Activated naive CD8-positive, alpha-beta T cell (primary cell): ENCODE measurements around the gene GRIN1.
"Not testable (repeated sequence)": the region's sequence is repeated elsewhere in the genome, so short reads cannot be mapped to it uniquely, and the experiment has no call there.

Source experiments
- H3K27ac Mint-ChIP-seq: one replicate; pipeline ENCODE4 v1.8.0; 2021; ENCODE audit warnings: mixed read lengths
- H3K27me3 Mint-ChIP-seq: one replicate; pipeline ENCODE4 v1.8.0; 2021; ENCODE audit warnings: mixed read lengths
- H3K36me3 Mint-ChIP-seq: one replicate; pipeline ENCODE4 v1.8.0; 2021; ENCODE audit warnings: mixed read lengths
- H3K4me1 Mint-ChIP-seq: one replicate; pipeline ENCODE4 v1.8.0; 2021; ENCODE audit warnings: low read depth, mixed read lengths
- H3K4me3 Mint-ChIP-seq: one replicate; pipeline ENCODE4 v1.8.0; 2021; ENCODE audit warnings: mild to moderate bottlenecking, mixed read lengths
- H3K9me3 Mint-ChIP-seq: one replicate; pipeline ENCODE4 v1.8.0; 2021; ENCODE audit warnings: low read depth, mixed read lengths

The GRIN1 gene

GRCh38 chr9:137118092-137118603 lies 20.8 kb upstream of the GRIN1 start:
- not testable (repeated sequence) for H3K4me1 Mint-ChIP-seq, H3K27me3 Mint-ChIP-seq, H3K4me3 Mint-ChIP-seq, H3K36me3 Mint-ChIP-seq, H3K27ac Mint-ChIP-seq, H3K9me3 Mint-ChIP-seq

GRCh38 chr9:137121927-137122795 lies 16.8 kb upstream of the GRIN1 start:
- not testable (repeated sequence) for H3K36me3 Mint-ChIP-seq, H3K27ac Mint-ChIP-seq, H3K9me3 Mint-ChIP-seq, H3K27me3 Mint-ChIP-seq, H3K4me3 Mint-ChIP-seq
- peaks cover 20% of the 10 kb centered on the region for H3K4me1 Mint-ChIP-seq

GRCh38 chr9:137122796-137123467 lies 16.0 kb upstream of the GRIN1 start:
- not testable (repeated sequence) for H3K9me3 Mint-ChIP-seq, H3K4me3 Mint-ChIP-seq, H3K36me3 Mint-ChIP-seq, H3K27ac Mint-ChIP-seq, H3K27me3 Mint-ChIP-seq
- peaks cover 27% of the 10 kb centered on the region for H3K4me1 Mint-ChIP-seq

- Mint-ChIP-seq H3K4me1 (peaks cover 32% of the 10 kb centered on the region), H3K27ac (no peak overlapping the region), H3K27me3 (no peaks in the 10 kb centered on the region), H3K9me3 (no peaks in the 10 kb centered on the region), H3K4me3 (no peak overlapping the region), H3K36me3 (no peaks in the 10 kb centered on the region)
Observed at GRCh38 chr9:137123468-137123837, 15.5 kb upstream of the GRIN1 start.

GRCh38 chr9:137123952-137124462 lies 14.9 kb upstream of the GRIN1 start:
- H3K36me3 Mint-ChIP-seq, H3K27me3 Mint-ChIP-seq, H3K4me3 Mint-ChIP-seq, H3K9me3 Mint-ChIP-seq, H3K27ac Mint-ChIP-seq: not testable (repeated sequence)
- H3K4me1 Mint-ChIP-seq = peaks cover 32% of the 10 kb centered on the region

- Mint-ChIP-seq H3K4me3 (peak overlapping the region; percentile 95), H3K9me3 (no peaks in the 10 kb centered on the region), H3K4me1 (peaks cover 28% of the 10 kb centered on the region), H3K27ac (peak overlapping the region; percentile 92), H3K36me3 (no peaks in the 10 kb centered on the region), H3K27me3 (no peaks in the 10 kb centered on the region)
Observed at GRCh38 chr9:137126786-137127185, 12.2 kb upstream of the GRIN1 start.

GRCh38 chr9:137127301-137128157 lies 11.4 kb upstream of the GRIN1 start:
- Mint-ChIP-seq H3K9me3 (no peaks in the 10 kb centered on the region), H3K27me3 (no peaks in the 10 kb centered on the region), H3K4me3 (peak overlapping the region; percentile 95), H3K4me1 (peaks cover 28% of the 10 kb centered on the region), H3K27ac (peak overlapping the region; percentile 92), H3K36me3 (no peaks in the 10 kb centered on the region)

GRCh38 chr9:137128158-137128861 lies 10.6 kb upstream of the GRIN1 start:
- no peaks in the 10 kb centered on the region for H3K9me3 Mint-ChIP-seq
- H3K27ac Mint-ChIP-seq = peak overlapping the region; percentile 92
- peak overlapping the region; percentile 95 for H3K4me3 Mint-ChIP-seq
- peaks cover 28% of the 10 kb centered on the region for H3K4me1 Mint-ChIP-seq
- H3K36me3 Mint-ChIP-seq = peaks cover 2% of the 10 kb centered on the region
- peaks cover 3% of the 10 kb centered on the region for H3K27me3 Mint-ChIP-seq

GRCh38 chr9:137128862-137129455 lies 10.0 kb upstream of the GRIN1 start:
- Mint-ChIP-seq H3K9me3 (no peaks in the 10 kb centered on the region), H3K36me3 (peaks cover 2% of the 10 kb centered on the region), H3K27me3 (peaks cover 3% of the 10 kb centered on the region), H3K4me1 (peaks cover 27% of the 10 kb centered on the region), H3K27ac (peak overlapping the region; percentile 92), H3K4me3 (peak overlapping the region; percentile 95)

GRCh38 chr9:137129456-137130175 lies 9.3 kb upstream of the GRIN1 start:
- peak overlapping the region; percentile 83 for H3K27ac Mint-ChIP-seq

GRCh38 chr9:137130176-137130755 lies 8.7 kb upstream of the GRIN1 start:
- Mint-ChIP-seq H3K4me1 (peaks cover 27% of the 10 kb centered on the region), H3K9me3 (no peaks in the 10 kb centered on the region), H3K27ac (peak overlapping the region; percentile 64), H3K27me3 (peaks cover 4% of the 10 kb centered on the region), H3K4me3 (peak overlapping the region; percentile 81), H3K36me3 (peaks cover 2% of the 10 kb centered on the region)

More at GRCh38 chr9:137129456-137130175, 9.3 kb upstream of the GRIN1 start:
- Mint-ChIP-seq H3K4me3 (peak overlapping the region; percentile 88), H3K36me3 (peaks cover 2% of the 10 kb centered on the region), H3K27me3 (peaks cover 3% of the 10 kb centered on the region), H3K9me3 (no peaks in the 10 kb centered on the region), H3K4me1 (peaks cover 27% of the 10 kb centered on the region)

GRCh38 chr9:137134191-137134590 lies 4.8 kb upstream of the GRIN1 start:
- H3K4me1 Mint-ChIP-seq = peaks cover 1% of the 10 kb centered on the region

GRCh38 chr9:137135154-137135553 lies 3.8 kb upstream of the GRIN1 start:
- H3K27me3 Mint-ChIP-seq = peaks cover 17% of the 10 kb centered on the region
- H3K4me3 Mint-ChIP-seq, H3K27ac Mint-ChIP-seq, H3K4me1 Mint-ChIP-seq, H3K9me3 Mint-ChIP-seq, H3K36me3 Mint-ChIP-seq: not testable (repeated sequence)

More at GRCh38 chr9:137134191-137134590, 4.8 kb upstream of the GRIN1 start:
- H3K36me3 Mint-ChIP-seq = peaks cover 2% of the 10 kb centered on the region
- H3K4me3 Mint-ChIP-seq = no peak overlapping the region
- H3K27ac Mint-ChIP-seq = no peak overlapping the region
- H3K9me3 Mint-ChIP-seq = no peaks in the 10 kb centered on the region
- peaks cover 13% of the 10 kb centered on the region for H3K27me3 Mint-ChIP-seq
